HCT116 (cell line): ENCODE data around the gene SLC25A47. TPM values are rescaled to one million over a fixed set of nuclear protein-coding genes. Genes with fewer than 3 reads are reported as not detected.

Source experiments
- ATAC-seq: fragments of 200-7000 bp; cut with Tn5 transposase; 2 replicates; pipeline ENCODE4 v1.9.1; 2020; ENCODE audit warnings: mild to moderate bottlenecking, moderate library complexity
- BruUV-seq: library from RNA; stranded (reverse); fragments of 400-500 nt; replicated peaks from 2 replicates; lab custom pipeline; 2021; lab: Mats Ljungman, UMichigan
- CTCF ChIA-PET: fragments of 300-600 bp; sonication (Branson Sonifier 250); formaldehyde crosslinking; loops from one replicate; lab custom pipeline; 2021; ENCODE audit warnings: antibody characterized with exemption; lab: Charles Lee
- POLR2A ChIA-PET: fragments of 300-600, 350-600 bp; sonication (Branson Sonifier 250); formaldehyde crosslinking; loops from one replicate; lab custom pipeline; 2021; ENCODE audit warnings: antibody characterized with exemption; lab: Charles Lee
- RAD21 ChIA-PET, 2 experiments: fragments of 300-600 bp; sonication (Branson Sonifier 250); formaldehyde crosslinking; loops; one replicate each; lab custom pipeline; 2023; ENCODE audit warnings: low total read pairs in 2 of 2; ENCODE audit not compliant: uncharacterized antibody in 2 of 2, unreplicated experiment in 2 of 2, low non-redundant PET in 1 of 2; lab: Charles Lee
- DNase-seq: peaks from one replicate; pipeline ENCODE4 v3.0.0-alpha.2; 2010; ENCODE audit warnings: low read depth, low spot score
- H2AFZ ChIP-seq: fragments of 200-600 bp; shearing (Covaris generic), sonication (generic); 2 replicates; pipeline ENCODE4 v1.6.1; 2017; ENCODE audit warnings: low read depth, mixed run types, mixed read lengths, antibody characterized with exemption, low read length; ENCODE audit not compliant: poor library complexity, severe bottlenecking
- H3K27ac ChIP-seq: 2 replicates; pipeline ENCODE4 v1.5.1; 2012; ENCODE audit warnings: low read depth, low read length
- H3K27me3 ChIP-seq: fragments of 200-600 bp; sonication (generic); 2 replicates; pipeline ENCODE4 v1.6.1; 2016; ENCODE audit warnings: mixed run types, low read length, mixed read lengths; ENCODE audit not compliant: insufficient read depth
- H3K36me3 ChIP-seq, 2 experiments: fragments of 200-500 bp in 1 of 2; fragments of 200-600 bp in 1 of 2; sonication (Bioruptor generic) in 1 of 2; sonication (generic) in 1 of 2; 2 replicates each; pipeline versions ENCODE4 v1.5.1 to v1.6.1; 2014 to 2016; ENCODE audit warnings: low read length in 2 of 2, inconsistent platforms in 1 of 2, mixed read lengths in 1 of 2, mixed run types in 1 of 2; ENCODE audit not compliant: insufficient read depth in 2 of 2, control insufficient read depth in 1 of 2
- H3K4me1 ChIP-seq, 2 experiments: fragments of 200-600 bp in 1 of 2; sonication (generic) in 1 of 2; 2 replicates each; pipeline versions ENCODE4 v1.5.1 to v1.6.1; 2012 to 2017; ENCODE audit warnings: low read length in 2 of 2, inconsistent platforms in 1 of 2, mild to moderate bottlenecking in 1 of 2, mixed read lengths in 1 of 2, mixed run types in 1 of 2, moderate library complexity in 1 of 2; ENCODE audit not compliant: insufficient read depth in 2 of 2, control insufficient read depth in 1 of 2
- H3K4me2 ChIP-seq: fragments of 200-600 bp; sonication (generic); 2 replicates; pipeline ENCODE4 v1.6.1; 2017; ENCODE audit warnings: mixed run types, low read length, mixed read lengths
- H3K4me3 ChIP-seq, 2 experiments: fragments of 200-600 bp in 1 of 2; sonication (generic) in 1 of 2; replicated peaks in 1 of 2; 2 replicates each; pipeline ENCODE4 v1.5.1; 2011 to 2016; ENCODE audit warnings: low read length in 2 of 2, control low read depth in 1 of 2, low read depth in 1 of 2, mild to moderate bottlenecking in 1 of 2, mixed read lengths in 1 of 2, mixed run types in 1 of 2
- H3K79me2 ChIP-seq: fragments of 200-600 bp; sonication (generic); 2 replicates; pipeline ENCODE4 v1.6.1; 2017; ENCODE audit warnings: mild to moderate bottlenecking, mixed run types, low read length, moderate library complexity, mixed read lengths; ENCODE audit not compliant: insufficient read depth
- H3K9ac ChIP-seq: fragments of 200-600 bp; sonication (generic); 2 replicates; pipeline ENCODE4 v1.6.1; 2016; ENCODE audit warnings: low read length, mixed read lengths
- H3K9me2 ChIP-seq: fragments of 200-600 bp; sonication (generic), shearing (Covaris generic); 2 replicates; pipeline ENCODE4 v1.6.1; 2017; ENCODE audit warnings: mixed run types, mild to moderate bottlenecking, moderate library complexity; ENCODE audit not compliant: insufficient read depth
- H3K9me3 ChIP-seq, 2 experiments: fragments of 200-500 bp in 1 of 2; fragments of 200-600 bp in 1 of 2; sonication (Bioruptor generic) in 1 of 2; sonication (generic) in 1 of 2; 2 replicates each; pipeline ENCODE4 v1.6.1; 2014 to 2017; ENCODE audit warnings: low read length in 2 of 2, mixed read lengths in 2 of 2, inconsistent platforms in 1 of 2, low read depth in 1 of 2, mild to moderate bottlenecking in 1 of 2, mixed run types in 1 of 2, moderate library complexity in 1 of 2; ENCODE audit not compliant: control insufficient read depth in 1 of 2, insufficient read depth in 1 of 2
- H4K20me1 ChIP-seq: fragments of 200-600 bp; sonication (generic), shearing (Covaris generic); 2 replicates; pipeline ENCODE4 v1.6.1; 2017; ENCODE audit warnings: mixed run types, mild to moderate bottlenecking, moderate library complexity; ENCODE audit not compliant: insufficient read depth
- ATF3 ChIP-seq: IDR thresholded peaks from 2 replicates; pipeline ENCODE4 v1.6.1; 2012
- CBX3 ChIP-seq: IDR thresholded peaks from 2 replicates; pipeline ENCODE4 v1.6.1; 2012; ENCODE audit warnings: low read depth
- CTCF ChIP-seq, 3 experiments: fragments of 200-600 bp in 1 of 3; sonication (generic) in 1 of 3; IDR thresholded peaks in 2 of 3; conservative IDR thresholded peaks in 1 of 3; 2 replicates each; pipeline ENCODE4 v1.5.1; 2012 to 2017; ENCODE audit warnings: low read depth in 2 of 3, low read length in 2 of 3, antibody characterized with exemption in 1 of 3, borderline replicate concordance in 1 of 3, control low read depth in 1 of 3, mild to moderate bottlenecking in 1 of 3, mixed read lengths in 1 of 3, mixed run types in 1 of 3, moderate library complexity in 1 of 3; ENCODE audit not compliant: insufficient read depth in 1 of 3
- EZH2 ChIP-seq: fragments of 200-600 bp; sonication (generic); IDR thresholded peaks from 2 replicates; pipeline ENCODE4 v1.6.1; 2017; ENCODE audit warnings: antibody characterized with exemption, mixed run types
- EZH2phosphoT487 ChIP-seq: fragments of 200-600 bp; IDR thresholded peaks from 2 replicates; pipeline ENCODE4 v1.6.1; 2018; ENCODE audit warnings: antibody characterized with exemption, borderline replicate concordance
- JUND ChIP-seq: IDR thresholded peaks from 2 replicates; pipeline ENCODE4 v1.6.1; 2012
- POLR2A ChIP-seq: IDR thresholded peaks from 2 replicates; pipeline ENCODE4 v1.7.0; 2011; ENCODE audit warnings: borderline replicate concordance; ENCODE audit not compliant: insufficient read depth, insufficient read length; ENCODE audit errors: extremely low read depth
- RAD21 ChIP-seq: IDR thresholded peaks from 2 replicates; pipeline ENCODE4 v1.6.1; 2012; ENCODE audit warnings: low read depth, mild to moderate bottlenecking
- SP1 ChIP-seq: IDR thresholded peaks from 2 replicates; pipeline ENCODE4 v1.6.1; 2012; ENCODE audit warnings: low read depth
- YY1 ChIP-seq: IDR thresholded peaks from 2 replicates; pipeline ENCODE4 v1.6.1; 2011; ENCODE audit warnings: low read length, low read depth, moderate library complexity, mild to moderate bottlenecking; ENCODE audit not compliant: insufficient replicate concordance; ENCODE audit errors: extremely low read depth
- ZFX ChIP-seq: fragments of 450-650 bp; IDR thresholded peaks from 2 replicates; pipeline ENCODE4 v1.6.1; 2017
- ZNF274 ChIP-seq: fragments of 200-500 bp; sonication (Bioruptor generic); IDR thresholded peaks from 2 replicates; pipeline ENCODE4 v1.6.1; 2014; ENCODE audit warnings: mild to moderate bottlenecking, low read depth, low read length, inconsistent platforms
- intact Hi-C: fragments of 100-400 bp; cut with micrococcal nuclease; formaldehyde crosslinking; loops from 2 replicates; pipeline ENCODE4 v1.10.0; 2022
- total RNA-seq: library from RNA; stranded (reverse); gene quantifications from one replicate; pipeline ENCODE4 v1.2.1, GENCODE V29; 2021; ENCODE audit not compliant: unreplicated experiment
- TF ChIP-seq, protein P1 (sequence below): IDR thresholded peaks from 2 replicates; pipeline ENCODE4 v1.6.1; 2012; ENCODE audit warnings: low read depth
- TF ChIP-seq, protein P2 (sequence below): IDR thresholded peaks from 2 replicates; pipeline ENCODE4 v1.6.1; 2012

SLC25A47 gene
- total RNA-seq, 1 experiment from 2014 or later, result 0.17 TPM

DNA sequence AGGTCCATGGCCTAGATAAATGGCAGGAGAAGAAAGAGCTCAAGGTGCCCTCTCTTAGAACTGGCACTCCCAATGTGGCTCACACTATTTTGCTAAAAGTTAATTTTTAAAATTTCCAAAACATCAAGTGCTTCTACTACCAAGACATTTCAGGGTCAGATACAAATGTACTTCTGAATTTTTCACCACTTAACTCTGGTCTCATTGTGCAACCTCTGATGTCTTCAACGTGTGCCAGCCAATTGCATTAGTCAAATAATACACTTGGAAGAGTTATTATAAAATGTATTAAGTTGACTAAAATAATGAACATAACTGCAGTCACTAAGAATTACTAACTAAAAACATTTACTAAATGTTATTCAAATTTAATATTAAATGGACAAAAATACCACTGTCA, 41.3 kb downstream of the SLC25A47 start:
- Histone ChIP-seq H3K4me3 (no peak overlapping the region), H3K36me3 (peaks cover 15 to 20% of the 10 kb centered on the region in 2 experiments), H3K4me1 (no peaks in the 10 kb centered on the region), H3K9ac (no peak overlapping the region), H3K79me2 (no peaks in the 10 kb centered on the region), H4K20me1 (no peaks in the 10 kb centered on the region), H2AFZ (no peak overlapping the region), H3K27me3 (no peaks in the 10 kb centered on the region), H3K9me2 (no peaks in the 10 kb centered on the region), H3K9me3 (no peaks in the 10 kb centered on the region)
- ChIA-PET RAD21 (no interaction called here), CTCF (no interaction called here)
- no peak for DNase-seq
- TF ChIP-seq ZFX (no peak), RAD21 (no peak), POLR2A (no peak), CBX3 (no peak), EZH2 (no peak), SP1 (no peak), ZNF274 (no peak), YY1 (no peak), ATF3 (no peak), CTCF (IDR thresholded peaks at IDR 0.05 in 2 of 3, conservative IDR thresholded peaks at IDR 0.05 in 1 of 3; ENCODE audit: borderline replicate concordance in 1 of 3, insufficient read depth in 1 of 3, low read depth in 2 of 3, low read length in 2 of 3) (no peak), EZH2phosphoT487 (no peak), JUND (no peak)
- TF ChIP-seq, protein P1, sequence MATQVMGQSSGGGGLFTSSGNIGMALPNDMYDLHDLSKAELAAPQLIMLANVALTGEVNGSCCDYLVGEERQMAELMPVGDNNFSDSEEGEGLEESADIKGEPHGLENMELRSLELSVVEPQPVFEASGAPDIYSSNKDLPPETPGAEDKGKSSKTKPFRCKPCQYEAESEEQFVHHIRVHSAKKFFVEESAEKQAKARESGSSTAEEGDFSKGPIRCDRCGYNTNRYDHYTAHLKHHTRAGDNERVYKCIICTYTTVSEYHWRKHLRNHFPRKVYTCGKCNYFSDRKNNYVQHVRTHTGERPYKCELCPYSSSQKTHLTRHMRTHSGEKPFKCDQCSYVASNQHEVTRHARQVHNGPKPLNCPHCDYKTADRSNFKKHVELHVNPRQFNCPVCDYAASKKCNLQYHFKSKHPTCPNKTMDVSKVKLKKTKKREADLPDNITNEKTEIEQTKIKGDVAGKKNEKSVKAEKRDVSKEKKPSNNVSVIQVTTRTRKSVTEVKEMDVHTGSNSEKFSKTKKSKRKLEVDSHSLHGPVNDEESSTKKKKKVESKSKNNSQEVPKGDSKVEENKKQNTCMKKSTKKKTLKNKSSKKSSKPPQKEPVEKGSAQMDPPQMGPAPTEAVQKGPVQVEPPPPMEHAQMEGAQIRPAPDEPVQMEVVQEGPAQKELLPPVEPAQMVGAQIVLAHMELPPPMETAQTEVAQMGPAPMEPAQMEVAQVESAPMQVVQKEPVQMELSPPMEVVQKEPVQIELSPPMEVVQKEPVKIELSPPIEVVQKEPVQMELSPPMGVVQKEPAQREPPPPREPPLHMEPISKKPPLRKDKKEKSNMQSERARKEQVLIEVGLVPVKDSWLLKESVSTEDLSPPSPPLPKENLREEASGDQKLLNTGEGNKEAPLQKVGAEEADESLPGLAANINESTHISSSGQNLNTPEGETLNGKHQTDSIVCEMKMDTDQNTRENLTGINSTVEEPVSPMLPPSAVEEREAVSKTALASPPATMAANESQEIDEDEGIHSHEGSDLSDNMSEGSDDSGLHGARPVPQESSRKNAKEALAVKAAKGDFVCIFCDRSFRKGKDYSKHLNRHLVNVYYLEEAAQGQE, result no peak
- TF ChIP-seq, protein P2, sequence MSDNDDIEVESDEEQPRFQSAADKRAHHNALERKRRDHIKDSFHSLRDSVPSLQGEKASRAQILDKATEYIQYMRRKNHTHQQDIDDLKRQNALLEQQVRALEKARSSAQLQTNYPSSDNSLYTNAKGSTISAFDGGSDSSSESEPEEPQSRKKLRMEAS, result no peak
- TF ChIP-seq, all 23 proteins: peak for 0
- H3K4me2 ChIP-seq, result no peak overlapping the region
- intact Hi-C loops, result no loop called here
- POLR2A ChIA-PET, result no interaction called here
- no peak overlapping the region for H3K27ac ChIP-seq
- no TSS peak for BruUV-seq
- no peak for ATAC-seq
